ENCODE measurements around the gene FAM200C.

GRCh38 chr5:160382346-160382745 lies 17.5 kb downstream of the FAM200C start:
- TF ChIP-seq EZH2 (IDR thresholded peaks at IDR 0.05; ENCODE audit: low read length, unreplicated experiment) (no peak), CTCF (conservative IDR thresholded peaks at IDR 0.05; ENCODE audit: low read depth, low read length) (no peak)
